ENCODE measurements around the gene TASL. TPM values are rescaled to one million over a fixed set of nuclear protein-coding genes. Genes with fewer than 3 reads are reported as not detected.
"Not testable (repeated sequence)": the region's sequence is repeated elsewhere in the genome, so short reads cannot be mapped to it uniquely, and the experiment has no call there.

Gene TASL
- total RNA-seq, 3 donors from 2014 or later, result 0.67 to 1.1 (median 1.1) TPM

DNA sequence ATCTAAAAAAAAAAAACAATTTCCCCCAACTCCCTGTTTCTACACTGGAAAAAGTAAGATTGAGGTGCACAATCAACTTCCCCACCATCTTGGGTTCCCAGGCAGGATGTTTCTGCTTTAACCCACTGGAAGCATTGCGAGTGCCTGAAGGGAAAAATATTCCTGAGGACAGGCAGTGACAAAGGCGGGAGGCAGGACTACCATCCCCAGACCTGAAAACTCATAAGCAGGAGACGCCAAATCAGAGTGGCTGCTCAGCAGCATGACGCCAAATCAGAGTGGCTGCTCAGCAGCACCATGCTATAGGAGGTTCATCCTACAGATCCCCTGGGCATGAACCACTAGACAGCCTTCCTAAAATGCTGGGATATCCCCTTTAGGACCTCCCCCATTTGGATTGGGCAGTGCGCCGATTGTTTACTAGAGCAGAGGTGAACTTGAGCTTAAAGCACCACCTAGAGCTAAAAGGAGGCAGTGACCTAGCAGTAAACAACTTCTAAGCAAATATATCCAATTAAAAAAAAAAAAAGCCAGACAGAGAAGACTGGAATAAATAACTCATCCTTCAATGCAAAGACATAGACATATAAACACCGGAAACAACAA is 40.7 kb upstream of the TASL start:
- no peak for TF ChIP-seq CTCF (IDR thresholded peaks at IDR 0.05)
- no peaks in the 10 kb centered on the region for H3K4me1 ChIP-seq (ENCODE audit: low read depth)
- no peaks in the 10 kb centered on the region for H3K9me3 ChIP-seq
- intact Hi-C loops (cut with DNase I, micrococcal nuclease), result no loop called here
- DNase-seq (peak in 1 of 3 donors; percentile 9), ATAC-seq (peak; percentile 28)
- H3K36me3 ChIP-seq (ENCODE audit: low read depth), result no peaks in the 10 kb centered on the region
- no peak overlapping the region for H3K4me3 ChIP-seq

DNA sequence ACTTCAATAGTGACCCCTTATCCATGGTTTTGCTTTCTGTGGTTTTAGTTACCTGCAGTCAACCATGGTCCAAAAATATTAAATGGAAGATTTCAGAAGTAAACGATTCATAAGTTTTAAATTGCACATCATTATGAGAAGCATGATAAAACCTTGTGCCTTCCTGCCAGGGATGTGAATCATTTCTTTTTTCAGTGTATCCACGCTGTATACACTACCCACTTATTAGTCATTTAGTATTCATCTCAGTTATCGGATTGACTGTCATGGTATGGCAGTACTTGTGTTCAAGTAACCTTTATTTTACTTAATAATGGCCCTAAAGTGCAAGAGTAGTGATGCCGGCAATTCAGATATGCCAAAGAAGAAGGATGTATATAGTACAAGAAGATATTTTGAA is 37.7 kb upstream of the TASL start:
- no peak for TF ChIP-seq CTCF (IDR thresholded peaks at IDR 0.05)
- intact Hi-C loops (cut with DNase I, micrococcal nuclease), result no loop called here
- H3K9me3 ChIP-seq, result no peaks in the 10 kb centered on the region
- H3K4me3 ChIP-seq, result no peak overlapping the region
- H3K4me1 ChIP-seq (ENCODE audit: low read depth), result peaks cover 3% of the 10 kb centered on the region
- ATAC-seq (no peak), DNase-seq (no peak)
- H3K36me3 ChIP-seq (ENCODE audit: low read depth), result no peaks in the 10 kb centered on the region

DNA sequence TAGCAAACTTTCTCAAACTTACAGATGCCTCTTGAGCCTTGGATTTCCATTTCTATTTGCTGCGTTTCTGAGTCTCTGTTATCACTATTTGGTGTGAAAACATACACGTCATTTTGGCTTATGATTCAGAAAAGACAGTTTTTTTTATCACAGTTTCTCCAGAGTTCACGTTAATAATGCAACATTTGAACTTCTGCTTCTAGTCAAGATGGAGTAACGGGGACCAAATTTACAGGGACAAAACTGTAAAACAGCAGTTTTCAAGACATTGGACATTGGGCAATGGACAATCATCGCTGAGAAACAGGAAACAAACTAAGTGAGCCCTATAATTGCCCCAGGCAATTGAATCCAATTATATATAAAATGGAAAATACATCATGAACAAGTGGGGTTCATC is 36.2 kb upstream of the TASL start:
- TF ChIP-seq CTCF (IDR thresholded peaks at IDR 0.05), result no peak
- Histone ChIP-seq H3K4me3 (no peak overlapping the region), H3K4me1 (ENCODE audit: low read depth) (peaks cover 3% of the 10 kb centered on the region), H3K36me3 (ENCODE audit: low read depth) (no peaks in the 10 kb centered on the region), H3K9me3 (no peaks in the 10 kb centered on the region)
- ATAC-seq (no peak), DNase-seq (no peak)
- intact Hi-C loops (cut with DNase I, micrococcal nuclease), result no loop called here

- intact Hi-C loops (cut with DNase I, micrococcal nuclease), result no loop called here
- ATAC-seq (peak; percentile 98), DNase-seq (peak in 1 of 3 donors; percentile 12)
- no peak for TF ChIP-seq CTCF (IDR thresholded peaks at IDR 0.05)
- H3K4me3 ChIP-seq, result no peak overlapping the region
- H3K36me3 ChIP-seq (ENCODE audit: low read depth), result no peaks in the 10 kb centered on the region
- peaks cover 3% of the 10 kb centered on the region for H3K4me1 ChIP-seq (ENCODE audit: low read depth)
- H3K9me3 ChIP-seq, result no peaks in the 10 kb centered on the region
Observed at GRCh38 chrX:30612250-30612655, 34.7 kb upstream of the TASL start.

- intact Hi-C loops (cut with DNase I, micrococcal nuclease), result no loop called here
- ATAC-seq (no peak), DNase-seq (no peak)
- Histone ChIP-seq H3K4me3 (no peak overlapping the region), H3K9me3 (no peaks in the 10 kb centered on the region), H3K4me1 (ENCODE audit: low read depth) (peaks cover 3% of the 10 kb centered on the region), H3K36me3 (ENCODE audit: low read depth) (no peaks in the 10 kb centered on the region)
- no peak for TF ChIP-seq CTCF (IDR thresholded peaks at IDR 0.05)
Observed at GRCh38 chrX:30610026-30610425, 32.5 kb upstream of the TASL start.

DNA sequence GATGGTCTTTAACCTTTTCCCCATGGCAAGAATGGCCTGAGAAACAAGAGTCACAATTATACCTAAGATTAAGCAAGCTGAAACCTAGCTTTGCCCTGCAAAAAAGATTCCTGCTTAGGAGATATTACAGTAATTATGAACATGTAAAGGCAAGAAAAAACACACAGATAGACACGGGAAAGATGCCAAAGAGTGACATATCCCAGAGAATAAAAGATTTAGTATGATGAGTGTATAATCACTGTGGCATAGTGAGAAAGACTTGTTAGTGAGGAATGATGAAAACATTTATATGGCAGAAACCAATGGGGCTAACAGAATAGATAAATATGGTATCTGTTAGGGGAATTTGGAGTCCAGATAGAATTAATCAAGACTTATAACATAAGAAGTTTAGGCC is 29.6 kb upstream of the TASL start:
- H3K4me3 ChIP-seq, result no peak overlapping the region
- TF ChIP-seq CTCF (IDR thresholded peaks at IDR 0.05), result no peak
- no peaks in the 10 kb centered on the region for H3K9me3 ChIP-seq
- H3K4me1 ChIP-seq (ENCODE audit: low read depth), result no peaks in the 10 kb centered on the region
- DNase-seq, result no peak
- no peaks in the 10 kb centered on the region for H3K36me3 ChIP-seq (ENCODE audit: low read depth)
- no peak for ATAC-seq
- intact Hi-C loops (cut with DNase I, micrococcal nuclease), result no loop called here

- H3K9me3 ChIP-seq; intact Hi-C loops (cut with DNase I, micrococcal nuclease); ATAC-seq: not testable (repeated sequence)
Observed at GRCh38 chrX:30600269-30601176, 23.0 kb upstream of the TASL start.

More at GRCh38 chrX:30600269-30601176, 23.0 kb upstream of the TASL start:
- H3K36me3 ChIP-seq (ENCODE audit: low read depth); H3K4me1 ChIP-seq (ENCODE audit: low read depth); DNase-seq; H3K4me3 ChIP-seq: not testable (repeated sequence)

Measured in mucosa of descending colon (tissue), 3 donors.